ENCODE results near the gene DOCK4.

GRCh38 chr7:112019932-112020331, 186.3 kb downstream of the DOCK4 start:
- no peak for TF ChIP-seq EZH2 (IDR thresholded peaks at IDR 0.05; ENCODE audit: borderline replicate concordance, low read length)
- TF ChIP-seq, protein P1, sequence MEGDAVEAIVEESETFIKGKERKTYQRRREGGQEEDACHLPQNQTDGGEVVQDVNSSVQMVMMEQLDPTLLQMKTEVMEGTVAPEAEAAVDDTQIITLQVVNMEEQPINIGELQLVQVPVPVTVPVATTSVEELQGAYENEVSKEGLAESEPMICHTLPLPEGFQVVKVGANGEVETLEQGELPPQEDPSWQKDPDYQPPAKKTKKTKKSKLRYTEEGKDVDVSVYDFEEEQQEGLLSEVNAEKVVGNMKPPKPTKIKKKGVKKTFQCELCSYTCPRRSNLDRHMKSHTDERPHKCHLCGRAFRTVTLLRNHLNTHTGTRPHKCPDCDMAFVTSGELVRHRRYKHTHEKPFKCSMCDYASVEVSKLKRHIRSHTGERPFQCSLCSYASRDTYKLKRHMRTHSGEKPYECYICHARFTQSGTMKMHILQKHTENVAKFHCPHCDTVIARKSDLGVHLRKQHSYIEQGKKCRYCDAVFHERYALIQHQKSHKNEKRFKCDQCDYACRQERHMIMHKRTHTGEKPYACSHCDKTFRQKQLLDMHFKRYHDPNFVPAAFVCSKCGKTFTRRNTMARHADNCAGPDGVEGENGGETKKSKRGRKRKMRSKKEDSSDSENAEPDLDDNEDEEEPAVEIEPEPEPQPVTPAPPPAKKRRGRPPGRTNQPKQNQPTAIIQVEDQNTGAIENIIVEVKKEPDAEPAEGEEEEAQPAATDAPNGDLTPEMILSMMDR (conservative IDR thresholded peaks at IDR 0.05 in 1 of 2, IDR thresholded peaks at IDR 0.05 in 1 of 2; ENCODE audit: extremely low read depth in 1 of 2, insufficient read depth in 1 of 2, low read depth in 1 of 2, low read length in 2 of 2): no peak

Measured in mammary epithelial cell (primary cell).